Astrocyte (in vitro differentiated cells and primary cell): ENCODE data around the gene RASEF.

Source experiments
- EZH2 ChIP-seq: IDR thresholded peaks from 2 replicates; pipeline ENCODE4 v1.6.1; 2012; ENCODE audit warnings: mild to moderate bottlenecking, low read length, inconsistent platforms; ENCODE audit not compliant: insufficient read depth
- TF ChIP-seq, protein P1 (sequence below): IDR thresholded peaks from 2 replicates; pipeline ENCODE4 v1.5.1; 2011; ENCODE audit warnings: low read depth, mild to moderate bottlenecking, inconsistent platforms, low read length, moderate library complexity; ENCODE audit not compliant: insufficient read depth

- TF ChIP-seq, protein P1, sequence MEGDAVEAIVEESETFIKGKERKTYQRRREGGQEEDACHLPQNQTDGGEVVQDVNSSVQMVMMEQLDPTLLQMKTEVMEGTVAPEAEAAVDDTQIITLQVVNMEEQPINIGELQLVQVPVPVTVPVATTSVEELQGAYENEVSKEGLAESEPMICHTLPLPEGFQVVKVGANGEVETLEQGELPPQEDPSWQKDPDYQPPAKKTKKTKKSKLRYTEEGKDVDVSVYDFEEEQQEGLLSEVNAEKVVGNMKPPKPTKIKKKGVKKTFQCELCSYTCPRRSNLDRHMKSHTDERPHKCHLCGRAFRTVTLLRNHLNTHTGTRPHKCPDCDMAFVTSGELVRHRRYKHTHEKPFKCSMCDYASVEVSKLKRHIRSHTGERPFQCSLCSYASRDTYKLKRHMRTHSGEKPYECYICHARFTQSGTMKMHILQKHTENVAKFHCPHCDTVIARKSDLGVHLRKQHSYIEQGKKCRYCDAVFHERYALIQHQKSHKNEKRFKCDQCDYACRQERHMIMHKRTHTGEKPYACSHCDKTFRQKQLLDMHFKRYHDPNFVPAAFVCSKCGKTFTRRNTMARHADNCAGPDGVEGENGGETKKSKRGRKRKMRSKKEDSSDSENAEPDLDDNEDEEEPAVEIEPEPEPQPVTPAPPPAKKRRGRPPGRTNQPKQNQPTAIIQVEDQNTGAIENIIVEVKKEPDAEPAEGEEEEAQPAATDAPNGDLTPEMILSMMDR = no peak
- TF ChIP-seq EZH2 = no peak
Measured at GRCh38 chr9:82938426-82939218, 124.3 kb downstream of the RASEF start.
